ENCODE measurements around the gene KRTAP2-1.

GRCh38 chr17:41054025-41054424, 6.9 kb upstream of the KRTAP2-1 start:
- no peak for TF ChIP-seq CTCF (IDR thresholded peaks at IDR 0.05)
- no peak for TF ChIP-seq EP300 (IDR thresholded peaks at IDR 0.05)
- TF ChIP-seq POLR2A (IDR thresholded peaks at IDR 0.05): no peak
- no peak for TF ChIP-seq POLR2AphosphoS5 (IDR thresholded peaks at IDR 0.05)

Data from sigmoid colon (tissue), 4 donors.